Upper lobe of left lung (tissue), 4 donors: ENCODE measurements around the gene C7.
"Not testable (repeated sequence)": the region's sequence is repeated elsewhere in the genome, so short reads cannot be mapped to it uniquely, and the experiment has no call there.

Source experiments
- CTCF ChIP-seq, 6 experiments: fragments of 450-650 bp in 4 of 6; fragments of 200-600 bp in 2 of 6; sonication (generic) in 2 of 6; IDR thresholded peaks; one replicate each; pipeline ENCODE4 v1.5.1; 2016 to 2019; ENCODE audit warnings: antibody characterized with exemption in 6 of 6
- POLR2A ChIP-seq, 4 donors: fragments of 450-650 bp; IDR thresholded peaks; one replicate each; pipeline ENCODE4 v1.5.1; 2016 to 2017; ENCODE audit warnings: antibody characterized with exemption in 4 of 4, mild to moderate bottlenecking in 2 of 4
- POLR2AphosphoS5 ChIP-seq, 2 donors: sonication (generic); formaldehyde crosslinking; IDR thresholded peaks; one replicate each; pipeline ENCODE4 v1.5.1; 2017; ENCODE audit warnings: antibody characterized with exemption in 2 of 2

GRCh38 chr5:40865004-40865403 is 44.3 kb upstream of the C7 start:
- TF ChIP-seq CTCF, POLR2A, POLR2AphosphoS5 (IDR thresholded peaks at IDR 0.05): not testable (repeated sequence)
